Activated T-helper 2 cell treated with anti-CD3 and anti-CD28 coated beads, Interferon-gamma antibody, Interleukin-2, Interleukin-4, amounts not matched to agents 10 μg/mL and 5 μg/mL and 100 μg/mL, durations not matched to agents 14 hours and 24 hours and 36 hours (primary cell): ENCODE data around the gene NDUFV2. TPM values are rescaled to one million over a fixed set of nuclear protein-coding genes. Genes with fewer than 3 reads are reported as not detected.

ENCODE experiments used
- DNase-seq: peaks from one replicate; pipeline ENCODE4 v3.0.0; 2021; ENCODE audit warnings: low spot score
- H3K27ac Mint-ChIP-seq: one replicate; pipeline ENCODE4 v1.8.0; 2021; ENCODE audit warnings: mixed read lengths
- H3K27me3 Mint-ChIP-seq: one replicate; pipeline ENCODE4 v1.8.0; 2021; ENCODE audit warnings: low read depth, mixed read lengths
- H3K36me3 Mint-ChIP-seq: one replicate; pipeline ENCODE4 v1.8.0; 2021; ENCODE audit warnings: low read depth, mixed read lengths
- H3K4me1 Mint-ChIP-seq: one replicate; pipeline ENCODE4 v1.8.0; 2021; ENCODE audit warnings: low read depth, mixed read lengths
- H3K4me3 Mint-ChIP-seq: one replicate; pipeline ENCODE4 v1.8.0; 2021; ENCODE audit warnings: low read depth, mild to moderate bottlenecking, moderate library complexity, mixed read lengths
- H3K9me3 Mint-ChIP-seq: one replicate; pipeline ENCODE4 v1.8.0; 2021; ENCODE audit warnings: mixed read lengths
- intact Hi-C: fragments of 100-400 bp; cut with micrococcal nuclease; formaldehyde crosslinking; loops from one replicate; pipeline ENCODE4 v1.15.1; 2023
- total RNA-seq: library from RNA; stranded (reverse); gene quantifications from 2 replicates; pipeline ENCODE4 v1.2.3, GENCODE V29; 2022

The NDUFV2 gene
- total RNA-seq, 1 donor from 2014 or later = 341 TPM

DNA sequence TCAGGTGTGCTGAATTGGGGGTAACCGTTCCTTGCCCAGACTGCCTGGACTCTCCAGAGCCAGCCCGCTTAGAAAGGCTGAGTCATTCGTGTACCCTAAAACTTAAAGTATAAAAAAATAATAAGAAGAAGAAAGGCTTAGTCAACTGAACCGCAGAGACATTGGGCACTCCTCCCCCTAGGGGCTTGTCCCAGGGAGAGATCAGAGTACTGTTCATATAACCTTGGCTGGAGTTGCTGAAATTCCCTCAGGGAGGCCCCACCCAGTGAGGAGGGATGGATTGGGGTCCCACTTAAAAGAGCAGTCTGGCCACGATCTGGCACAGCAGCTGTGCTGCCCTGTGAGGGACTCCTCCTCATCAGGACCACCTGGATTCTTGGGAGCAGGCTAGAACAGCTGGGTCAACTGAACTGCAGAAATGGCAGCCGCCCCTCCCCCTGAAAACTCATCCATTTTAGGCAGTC is 71.3 kb downstream of the NDUFV2 start:
- no peak for DNase-seq
- H3K36me3 Mint-ChIP-seq = peaks cover 56% of the 10 kb centered on the region
- no peak overlapping the region for H3K4me3 Mint-ChIP-seq
- H3K27ac Mint-ChIP-seq = no peak overlapping the region
- intact Hi-C loops = no loop called here
- H3K4me1 Mint-ChIP-seq = peaks cover 26% of the 10 kb centered on the region
- no peaks in the 10 kb centered on the region for H3K27me3 Mint-ChIP-seq
- H3K9me3 Mint-ChIP-seq = peaks cover 11% of the 10 kb centered on the region

DNA sequence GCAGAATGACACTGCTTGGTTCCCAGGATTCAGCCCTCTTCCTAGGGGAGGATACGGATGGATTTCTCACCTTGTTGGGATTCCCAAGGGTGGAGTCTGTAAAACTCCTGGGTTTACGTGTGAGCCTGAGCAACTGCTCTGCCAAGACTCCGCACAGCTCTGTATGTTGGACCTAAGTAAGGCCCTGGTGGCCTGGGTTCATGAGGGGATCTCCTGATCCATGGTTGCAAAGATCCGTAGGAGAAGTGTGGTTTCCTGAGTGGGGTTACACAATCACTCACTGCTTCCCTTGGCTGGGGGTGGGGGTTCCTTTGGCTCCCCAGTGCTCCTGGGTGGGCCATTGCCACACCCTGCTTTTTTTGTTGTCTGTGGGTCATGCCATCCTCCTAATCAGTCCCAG is 71.8 kb downstream of the NDUFV2 start:
- Mint-ChIP-seq H3K27ac (no peak overlapping the region), H3K4me1 (peaks cover 23% of the 10 kb centered on the region)

DNA sequence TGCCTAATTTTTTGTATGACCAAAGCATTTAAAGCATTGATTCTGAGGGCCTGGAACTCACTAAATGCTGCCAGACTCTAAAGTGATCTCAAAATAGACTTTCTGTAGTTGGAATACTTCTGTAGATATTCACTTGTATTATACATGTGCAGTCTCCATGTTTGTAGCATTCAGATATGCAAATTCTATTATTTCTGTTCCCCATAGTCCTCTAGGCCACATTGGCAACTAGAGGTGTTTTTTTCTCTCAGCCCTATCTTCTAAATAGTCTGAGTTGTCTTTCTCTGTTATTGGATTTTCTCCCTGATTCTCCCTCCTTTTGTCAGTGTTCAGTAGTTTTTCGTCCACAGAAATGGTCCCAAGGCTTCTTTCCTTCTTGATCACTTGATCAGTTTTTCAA is 72.6 kb downstream of the NDUFV2 start:
- Mint-ChIP-seq H3K9me3 (peaks cover 4% of the 10 kb centered on the region), H3K4me1 (peaks cover 22% of the 10 kb centered on the region), H3K4me3 (no peak overlapping the region), H3K27me3 (no peaks in the 10 kb centered on the region), H3K27ac (no peak overlapping the region), H3K36me3 (peaks cover 53% of the 10 kb centered on the region)
- intact Hi-C loops = no loop called here
- DNase-seq = no peak

More for the DNA sequence above, 71.8 kb downstream of the NDUFV2 start:
- no peak overlapping the region for H3K4me3 Mint-ChIP-seq
- no peak for DNase-seq
- peaks cover 7% of the 10 kb centered on the region for H3K9me3 Mint-ChIP-seq
- H3K36me3 Mint-ChIP-seq = peaks cover 54% of the 10 kb centered on the region
- H3K27me3 Mint-ChIP-seq = no peaks in the 10 kb centered on the region
- intact Hi-C loops = no loop called here

DNA sequence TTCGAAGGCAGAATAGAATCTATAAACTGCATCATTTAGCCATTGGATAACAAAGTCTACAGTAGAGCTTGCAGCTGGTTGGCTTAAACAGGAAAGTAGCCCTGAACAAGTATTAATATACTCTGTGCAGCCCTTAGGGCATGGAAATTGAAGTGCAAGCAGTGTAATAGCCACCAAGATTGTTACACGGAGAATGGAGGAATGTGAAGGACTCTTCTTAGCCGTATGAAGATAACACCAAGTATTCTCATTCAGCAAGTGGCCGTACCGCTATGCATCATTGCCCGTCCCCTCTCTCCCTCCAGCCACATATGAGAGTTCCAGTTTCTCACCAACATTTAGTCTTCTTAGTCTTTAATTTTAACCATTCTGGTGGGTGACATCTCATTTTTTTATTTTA is 74.5 kb downstream of the NDUFV2 start:
- H3K36me3 Mint-ChIP-seq = peaks cover 46% of the 10 kb centered on the region
- no peaks in the 10 kb centered on the region for H3K27me3 Mint-ChIP-seq
- no peak overlapping the region for H3K27ac Mint-ChIP-seq
- no peak for DNase-seq
- H3K4me1 Mint-ChIP-seq = peaks cover 24% of the 10 kb centered on the region
- no peak overlapping the region for H3K4me3 Mint-ChIP-seq
- no peaks in the 10 kb centered on the region for H3K9me3 Mint-ChIP-seq
- intact Hi-C loops = no loop called here

GRCh38 chr18:9177466-9177865 is 75.0 kb downstream of the NDUFV2 start:
- no peaks in the 10 kb centered on the region for H3K9me3 Mint-ChIP-seq
- no peak overlapping the region for H3K27ac Mint-ChIP-seq
- peaks cover 46% of the 10 kb centered on the region for H3K36me3 Mint-ChIP-seq
- DNase-seq = no peak
- peaks cover 20% of the 10 kb centered on the region for H3K4me1 Mint-ChIP-seq
- intact Hi-C loops = no loop called here
- no peak overlapping the region for H3K4me3 Mint-ChIP-seq
- H3K27me3 Mint-ChIP-seq = no peaks in the 10 kb centered on the region

- intact Hi-C loops = no loop called here
- DNase-seq = no peak
- peaks cover 19% of the 10 kb centered on the region for H3K4me1 Mint-ChIP-seq
- H3K36me3 Mint-ChIP-seq = peaks cover 55% of the 10 kb centered on the region
- H3K9me3 Mint-ChIP-seq = no peaks in the 10 kb centered on the region
- H3K27me3 Mint-ChIP-seq = no peaks in the 10 kb centered on the region
- no peak overlapping the region for H3K27ac Mint-ChIP-seq
- H3K4me3 Mint-ChIP-seq = no peak overlapping the region
Observed at GRCh38 chr18:9178557-9178956, 76.1 kb downstream of the NDUFV2 start.

DNA sequence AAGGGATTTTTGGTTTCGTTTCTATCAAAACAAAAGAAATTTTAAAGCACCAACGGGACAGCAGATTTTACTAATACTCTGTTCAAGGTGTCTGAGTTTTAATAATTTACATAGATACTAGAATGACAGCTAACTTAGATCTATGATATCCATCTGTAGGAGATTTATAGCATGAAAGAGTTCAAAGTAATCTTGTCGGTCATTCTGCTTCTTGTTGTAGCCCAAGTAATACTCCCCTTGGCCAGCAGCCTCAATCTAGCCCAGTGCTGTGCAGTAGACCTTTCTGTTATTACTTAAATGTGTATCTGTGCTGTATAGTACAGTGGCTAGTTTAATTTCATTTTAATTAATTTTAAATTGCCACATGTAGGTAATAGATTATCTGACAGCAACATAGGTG is 78.8 kb downstream of the NDUFV2 start:
- intact Hi-C loops = no loop called here
- DNase-seq = no peak
- no peaks in the 10 kb centered on the region for H3K27me3 Mint-ChIP-seq
- H3K27ac Mint-ChIP-seq = no peak overlapping the region
- peaks cover 25% of the 10 kb centered on the region for H3K4me1 Mint-ChIP-seq
- H3K4me3 Mint-ChIP-seq = no peak overlapping the region
- H3K9me3 Mint-ChIP-seq = no peaks in the 10 kb centered on the region
- peaks cover 69% of the 10 kb centered on the region for H3K36me3 Mint-ChIP-seq

- Mint-ChIP-seq H3K4me1 (peaks cover 24% of the 10 kb centered on the region), H3K4me3 (no peak overlapping the region), H3K27ac (no peak overlapping the region), H3K9me3 (no peaks in the 10 kb centered on the region), H3K36me3 (peaks cover 63% of the 10 kb centered on the region), H3K27me3 (no peaks in the 10 kb centered on the region)
- no peak for DNase-seq
- intact Hi-C loops = no loop called here
Observed at GRCh38 chr18:9182852-9183399, 80.4 kb downstream of the NDUFV2 start.

Other genes starting within 250 kb of the NDUFV2 start
- 66.0 and 68.7 TPM in 2 replicates for gene ANKRD12, start 34.1 kb downstream of the NDUFV2 start, total RNA-seq
- 12.1 and 12.9 TPM in 2 replicates for gene TWSG1, start 232.1 kb downstream of the NDUFV2 start, total RNA-seq